DOHH2 (cell line): ENCODE results near the gene SHMT1.

Experiments
- H3F3A ChIP-seq: fragments of 200-600 bp; sonication (generic), shearing (Covaris generic); 2 replicates; pipeline ENCODE4 v1.6.0; 2016; ENCODE audit warnings: antibody characterized with exemption, mild to moderate bottlenecking; ENCODE audit not compliant: control insufficient read depth, insufficient read depth
- H3K27ac ChIP-seq: fragments of 200-600 bp; sonication (generic); 2 replicates; pipeline ENCODE4 v1.5.1; 2014; ENCODE audit warnings: low read depth, mild to moderate bottlenecking, low read length, moderate library complexity
- H3K27me3 ChIP-seq: fragments of 200-600 bp; sonication (generic); 2 replicates; pipeline ENCODE4 v1.6.1; 2014; ENCODE audit warnings: mild to moderate bottlenecking, low read length, mixed read lengths; ENCODE audit not compliant: control insufficient read depth
- H3K36me3 ChIP-seq: fragments of 200-600 bp; sonication (generic); 2 replicates; pipeline ENCODE4 v1.6.1; 2014; ENCODE audit warnings: mild to moderate bottlenecking, low read length, moderate library complexity, mixed read lengths; ENCODE audit not compliant: control insufficient read depth
- H3K4me1 ChIP-seq: fragments of 200-600 bp; sonication (generic); 2 replicates; pipeline ENCODE4 v1.6.1; 2014; ENCODE audit warnings: mild to moderate bottlenecking, low read length, mixed read lengths; ENCODE audit not compliant: control insufficient read depth
- H3K4me2 ChIP-seq: fragments of 200-600 bp; sonication (generic); 2 replicates; pipeline ENCODE4 v1.6.0; 2014; ENCODE audit warnings: mild to moderate bottlenecking, low read length, moderate library complexity
- H3K4me3 ChIP-seq: fragments of 200-600 bp; sonication (generic); 2 replicates; pipeline ENCODE4 v1.5.1; 2014; ENCODE audit warnings: mild to moderate bottlenecking, low read length, mixed read lengths
- H3K79me2 ChIP-seq: fragments of 200-600 bp; sonication (generic); 2 replicates; pipeline ENCODE4 v1.6.1; 2014; ENCODE audit warnings: mild to moderate bottlenecking, low read length, mixed read lengths; ENCODE audit not compliant: control insufficient read depth
- H3K9me2 ChIP-seq: fragments of 200-600 bp; sonication (generic); replicated peaks from 2 replicates; pipeline ENCODE4 v1.6.1; 2014; ENCODE audit warnings: mild to moderate bottlenecking, low read length, mixed read lengths; ENCODE audit not compliant: control insufficient read depth
- H3K9me3 ChIP-seq: fragments of 200-600 bp; sonication (generic); 2 replicates; pipeline ENCODE4 v1.6.1; 2014; ENCODE audit warnings: antibody characterized with exemption, low read length, mixed read lengths; ENCODE audit not compliant: control insufficient read depth, insufficient read depth
- H4K20me1 ChIP-seq: fragments of 200-600 bp; sonication (generic); 2 replicates; pipeline ENCODE4 v1.6.0; 2014; ENCODE audit warnings: low read depth, mild to moderate bottlenecking, antibody characterized with exemption, low read length, moderate library complexity; ENCODE audit not compliant: control insufficient read depth, insufficient read depth
- CTCF ChIP-seq: fragments of 200-600 bp; sonication (generic); IDR thresholded peaks from one replicate; pipeline ENCODE4 v1.5.1; 2014; ENCODE audit warnings: antibody characterized with exemption, mild to moderate bottlenecking, low read depth, low read length; ENCODE audit not compliant: poor library complexity, severe bottlenecking
- EZH2phosphoT487 ChIP-seq: fragments of 200-600 bp; sonication (generic); IDR thresholded peaks from 2 replicates; pipeline ENCODE4 v1.6.1; 2017; ENCODE audit warnings: borderline replicate concordance, mild to moderate bottlenecking, antibody characterized with exemption, low read length, moderate library complexity, mixed read lengths

SHMT1 gene

GRCh38 chr17:18327556-18327955 lies 35.8 kb downstream of the SHMT1 start:
- TF ChIP-seq CTCF (no peak), EZH2phosphoT487 (no peak)
- H4K20me1 ChIP-seq, result no peaks in the 10 kb centered on the region
- no peaks in the 10 kb centered on the region for H3K4me1 ChIP-seq
- no peak overlapping the region for H3K27ac ChIP-seq
- no peak overlapping the region for H3K4me2 ChIP-seq
- peaks cover 80% of the 10 kb centered on the region for H3K36me3 ChIP-seq
- no peaks in the 10 kb centered on the region for H3F3A ChIP-seq
- H3K9me3 ChIP-seq, result no peaks in the 10 kb centered on the region
- no peak overlapping the region for H3K4me3 ChIP-seq
- H3K9me2 ChIP-seq, result no peaks in the 10 kb centered on the region
- H3K27me3 ChIP-seq, result no peaks in the 10 kb centered on the region
- no peaks in the 10 kb centered on the region for H3K79me2 ChIP-seq

GRCh38 chr17:18327093-18327492 lies 36.3 kb downstream of the SHMT1 start:
- Histone ChIP-seq H3K4me2 (no peak overlapping the region), H3K4me1 (no peaks in the 10 kb centered on the region), H3K9me3 (no peaks in the 10 kb centered on the region), H3K36me3 (peaks cover 78% of the 10 kb centered on the region), H3K27ac (no peak overlapping the region), H3K9me2 (no peaks in the 10 kb centered on the region), H3K4me3 (no peak overlapping the region), H3K79me2 (peaks cover 3% of the 10 kb centered on the region; the same call in 1 of the 2 replicates), H3F3A (no peaks in the 10 kb centered on the region), H4K20me1 (no peaks in the 10 kb centered on the region), H3K27me3 (no peaks in the 10 kb centered on the region)
- TF ChIP-seq EZH2phosphoT487 (no peak), CTCF (no peak)

GRCh38 chr17:18326572-18326971 lies 36.8 kb downstream of the SHMT1 start:
- no peak overlapping the region for H3K4me2 ChIP-seq
- H3K4me1 ChIP-seq, result no peaks in the 10 kb centered on the region
- H3K27me3 ChIP-seq, result no peaks in the 10 kb centered on the region
- peaks cover 73% of the 10 kb centered on the region for H3K36me3 ChIP-seq
- no peaks in the 10 kb centered on the region for H4K20me1 ChIP-seq
- H3F3A ChIP-seq, result no peaks in the 10 kb centered on the region
- no peak overlapping the region for H3K4me3 ChIP-seq
- H3K27ac ChIP-seq, result no peak overlapping the region
- no peak for TF ChIP-seq EZH2phosphoT487
- no peak for TF ChIP-seq CTCF
- H3K9me3 ChIP-seq, result no peaks in the 10 kb centered on the region
- peaks cover 4% of the 10 kb centered on the region; the same call in 1 of the 2 replicates for H3K79me2 ChIP-seq
- H3K9me2 ChIP-seq, result no peaks in the 10 kb centered on the region
